Raji (cell line): ENCODE data around the gene RPL7L1.

ENCODE experiments used
- POLR2A ChIP-seq: IDR thresholded peaks from 2 replicates; pipeline ENCODE4 v1.6.1; 2011; ENCODE audit warnings: low read depth, low read length, control low read depth; ENCODE audit not compliant: insufficient read depth

RPL7L1 gene

DNA sequence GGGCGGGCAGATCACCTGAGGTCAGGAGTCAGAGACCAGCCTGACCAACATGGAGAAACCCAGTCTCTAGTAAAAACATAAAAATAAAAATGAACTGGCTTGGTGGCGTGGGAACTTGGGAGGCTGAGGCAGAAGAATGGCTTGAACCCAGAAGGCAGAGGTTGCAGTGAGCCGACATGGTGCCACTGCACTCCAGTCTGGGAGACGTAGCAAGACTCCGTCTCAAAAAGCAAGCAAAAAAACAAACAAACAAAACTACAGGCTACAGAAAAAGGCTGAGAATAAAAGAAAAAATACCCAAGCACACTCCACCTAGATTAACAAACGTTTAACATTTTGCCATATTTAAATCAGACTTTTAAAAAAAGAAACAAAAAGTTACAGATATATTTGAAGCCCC, 42.4 kb downstream of the RPL7L1 start:
- TF ChIP-seq POLR2A: no peak

DNA sequence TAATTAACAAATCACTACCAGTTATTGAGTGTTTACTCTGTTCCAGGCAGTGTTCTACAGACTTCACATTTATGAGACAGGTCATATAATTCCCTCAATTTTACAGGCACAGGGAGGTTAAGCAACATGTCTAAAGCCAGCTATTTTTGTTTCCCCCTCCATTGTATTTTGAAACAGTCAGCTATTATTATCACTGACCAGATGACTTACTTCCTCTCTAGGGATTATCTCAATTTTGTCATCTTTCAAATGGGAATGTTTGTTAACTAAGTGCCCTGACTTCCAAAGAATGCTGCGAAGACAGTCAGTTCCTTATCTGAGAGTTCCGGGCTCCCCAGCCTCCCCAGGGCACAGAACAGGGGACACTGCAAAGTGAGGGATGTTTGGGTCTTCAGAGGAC, 44.2 kb downstream of the RPL7L1 start:
- no peak for TF ChIP-seq POLR2A

DNA sequence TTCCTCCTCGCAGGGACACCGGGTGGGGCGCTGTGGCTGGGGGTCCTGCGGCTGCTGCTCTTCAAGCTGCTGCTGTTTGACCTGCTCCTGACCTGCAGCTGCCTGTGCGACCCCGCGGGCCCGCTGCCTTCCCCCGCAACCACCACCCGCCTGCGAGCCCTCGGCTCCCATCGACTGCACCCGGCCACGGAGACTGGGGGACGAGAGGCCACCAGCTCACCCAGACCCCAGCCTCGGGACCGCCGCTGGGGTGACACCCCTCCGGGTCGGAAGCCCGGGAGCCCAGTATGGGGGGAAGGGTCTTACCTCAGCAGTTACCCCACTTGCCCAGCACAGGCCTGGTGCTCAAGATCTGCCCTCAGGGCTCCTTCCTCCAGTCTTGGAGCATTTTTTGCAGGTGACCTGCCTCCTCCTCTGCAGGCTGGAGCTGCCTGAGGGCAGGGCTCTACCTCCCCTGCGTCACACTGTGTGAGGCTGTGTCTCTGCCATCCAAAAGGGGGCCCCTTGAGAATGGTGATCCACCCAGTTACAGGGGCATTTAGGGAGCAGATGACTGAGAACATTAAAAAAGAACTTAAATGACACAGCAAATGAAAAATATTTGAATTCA, 45.9 kb downstream of the RPL7L1 start:
- TF ChIP-seq POLR2A: no peak

DNA sequence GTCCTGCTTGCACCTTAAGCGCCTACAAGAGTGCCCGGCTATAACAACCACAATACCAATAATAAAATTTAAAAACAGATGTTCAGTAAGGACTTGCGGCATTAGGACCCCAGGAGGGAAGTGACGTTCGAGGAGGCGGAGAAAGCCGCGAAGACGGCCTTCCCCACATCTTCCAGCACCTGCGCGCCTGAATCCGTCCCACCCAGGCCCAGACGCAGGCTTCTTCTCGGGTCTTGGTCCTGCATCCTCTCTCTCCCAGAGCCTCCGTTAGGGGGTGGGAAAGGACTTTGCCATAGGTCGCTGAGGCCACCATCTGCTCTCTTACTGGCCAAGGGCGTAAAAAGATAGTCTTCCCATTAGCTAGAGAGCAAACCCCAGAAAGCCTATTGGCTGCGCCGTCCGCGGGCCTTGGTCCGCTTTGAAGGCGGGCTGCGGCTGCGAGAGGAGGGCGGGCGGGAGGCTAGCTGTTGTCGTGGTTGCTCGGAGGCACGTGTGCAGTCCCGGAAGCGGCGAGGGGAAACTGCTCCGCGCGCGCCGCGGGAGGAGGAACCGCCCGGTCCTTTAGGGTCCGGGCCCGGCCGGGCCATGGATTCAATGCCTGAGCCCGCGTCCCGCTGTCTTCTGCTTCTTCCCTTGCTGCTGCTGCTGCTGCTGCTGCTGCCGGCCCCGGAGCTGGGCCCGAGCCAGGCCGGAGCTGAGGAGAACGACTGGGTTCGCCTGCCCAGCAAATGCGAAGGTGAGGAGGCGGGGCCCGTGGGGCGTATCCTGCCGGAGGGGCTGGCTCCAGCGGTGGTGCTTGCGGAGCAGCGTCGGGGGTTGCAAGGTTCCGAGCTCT, 49.8 kb downstream of the RPL7L1 start, which contains the start of gene CNPY3:
Gene CNPY3, plus strand, starts transcription at position 495 of the 835 bp plus-strand sequence. Its CDS starts 91 bp downstream, at position 586.
- TF ChIP-seq POLR2A: peak; percentile 68

DNA sequence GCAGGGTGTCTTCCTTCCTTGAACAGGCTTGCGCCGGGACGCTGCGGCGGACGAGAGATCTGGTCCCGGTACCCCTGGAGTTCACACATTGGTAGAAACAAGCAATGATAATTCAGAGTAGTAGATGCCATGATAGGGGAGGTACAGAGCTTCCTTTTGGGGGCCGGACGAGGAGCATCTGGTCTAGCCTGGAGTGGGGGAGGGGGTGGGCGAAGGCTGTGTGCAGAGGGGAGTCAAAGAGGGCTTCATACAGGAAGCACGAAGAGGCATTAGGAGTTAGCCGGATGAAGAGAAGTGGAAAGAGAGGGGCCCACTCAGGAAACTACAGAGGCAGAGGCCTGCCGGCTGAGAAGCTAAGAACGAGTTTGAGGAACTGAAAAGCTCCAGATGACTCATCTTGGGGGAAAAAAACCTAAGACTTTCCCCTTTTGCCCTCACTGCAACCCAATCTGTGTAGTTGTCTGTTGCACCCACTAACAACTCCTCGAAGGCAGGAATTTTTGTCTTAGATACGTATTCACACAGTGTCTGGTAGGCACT, 50.5 kb downstream of the RPL7L1 start:
- TF ChIP-seq POLR2A: peak; percentile 67

DNA sequence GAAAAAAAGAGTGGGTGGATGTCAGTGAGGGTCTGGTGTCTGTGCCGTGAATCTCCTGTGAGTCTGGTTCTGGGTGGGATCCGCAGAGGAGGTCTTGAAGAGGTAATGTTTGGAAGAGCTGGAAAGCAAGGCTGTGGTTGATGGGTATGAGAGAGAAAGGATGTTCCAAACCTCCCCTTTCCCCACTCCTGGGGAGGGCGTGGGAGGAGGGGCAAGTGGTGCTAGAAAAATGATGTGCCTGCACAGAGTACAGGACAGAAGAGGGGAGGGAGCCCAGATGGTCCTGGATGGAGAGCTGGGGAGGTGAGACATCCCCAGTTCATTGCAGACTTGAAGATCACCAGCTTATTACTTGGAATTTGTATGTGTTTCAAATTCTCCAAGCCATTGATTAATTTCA, 53.0 kb downstream of the RPL7L1 start:
- TF ChIP-seq POLR2A: no peak

DNA sequence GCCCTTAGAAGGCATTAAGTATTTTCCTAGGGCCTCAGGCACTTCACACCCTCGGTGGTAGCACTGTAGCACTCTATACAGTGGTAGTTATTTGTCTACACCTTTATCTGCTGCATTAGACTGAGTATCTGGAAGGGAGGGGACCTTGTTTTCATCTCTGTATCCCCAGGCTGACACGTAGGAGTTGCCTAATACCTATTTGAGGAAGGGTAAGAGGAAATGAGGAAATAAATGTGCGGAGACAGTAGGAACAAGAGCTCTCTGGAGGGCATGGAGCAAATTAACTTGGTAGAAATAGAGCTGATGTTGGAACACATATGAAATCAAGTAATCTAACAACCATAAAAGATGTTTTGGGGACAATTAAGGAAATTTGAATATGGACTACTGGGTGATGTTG, 53.8 kb downstream of the RPL7L1 start:
- TF ChIP-seq POLR2A: no peak

DNA sequence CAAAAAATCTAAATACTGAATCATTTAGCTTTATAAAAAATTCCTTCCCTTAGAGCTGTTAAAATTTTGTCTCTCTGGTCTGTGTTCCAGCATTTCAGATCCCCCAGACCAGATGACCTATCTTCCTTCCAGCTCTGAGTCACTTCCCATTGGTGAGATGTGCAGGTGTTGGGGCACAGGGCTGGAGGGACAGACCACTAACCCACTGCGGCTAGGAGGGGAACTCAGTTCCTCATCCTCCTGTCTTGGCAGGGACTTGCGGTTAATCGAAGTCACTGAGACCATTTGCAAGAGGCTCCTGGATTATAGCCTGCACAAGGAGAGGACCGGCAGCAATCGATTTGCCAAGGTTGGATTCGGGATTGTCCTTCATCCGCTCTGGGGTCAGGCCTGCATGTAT, 55.9 kb downstream of the RPL7L1 start:
- no peak for TF ChIP-seq POLR2A

DNA sequence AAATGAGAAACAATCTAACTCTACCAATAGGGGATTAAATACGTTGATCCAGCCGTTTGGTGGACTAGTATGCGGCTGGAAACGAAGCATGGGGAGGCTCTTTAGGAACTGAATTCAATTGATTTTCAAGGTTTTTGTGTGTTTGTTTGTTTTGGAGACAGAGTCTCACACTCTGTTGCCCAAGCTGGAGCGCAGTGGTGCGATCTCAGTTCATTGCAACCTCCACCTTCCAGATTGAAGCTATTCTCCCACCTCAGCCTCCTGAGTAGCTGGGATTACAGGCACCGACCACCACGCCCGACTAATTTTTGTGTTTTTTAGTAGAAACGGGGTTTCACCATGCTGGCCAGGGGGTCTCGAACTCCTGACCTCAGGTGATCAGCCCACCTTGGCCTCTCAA, 57.0 kb downstream of the RPL7L1 start:
- TF ChIP-seq POLR2A: no peak

DNA sequence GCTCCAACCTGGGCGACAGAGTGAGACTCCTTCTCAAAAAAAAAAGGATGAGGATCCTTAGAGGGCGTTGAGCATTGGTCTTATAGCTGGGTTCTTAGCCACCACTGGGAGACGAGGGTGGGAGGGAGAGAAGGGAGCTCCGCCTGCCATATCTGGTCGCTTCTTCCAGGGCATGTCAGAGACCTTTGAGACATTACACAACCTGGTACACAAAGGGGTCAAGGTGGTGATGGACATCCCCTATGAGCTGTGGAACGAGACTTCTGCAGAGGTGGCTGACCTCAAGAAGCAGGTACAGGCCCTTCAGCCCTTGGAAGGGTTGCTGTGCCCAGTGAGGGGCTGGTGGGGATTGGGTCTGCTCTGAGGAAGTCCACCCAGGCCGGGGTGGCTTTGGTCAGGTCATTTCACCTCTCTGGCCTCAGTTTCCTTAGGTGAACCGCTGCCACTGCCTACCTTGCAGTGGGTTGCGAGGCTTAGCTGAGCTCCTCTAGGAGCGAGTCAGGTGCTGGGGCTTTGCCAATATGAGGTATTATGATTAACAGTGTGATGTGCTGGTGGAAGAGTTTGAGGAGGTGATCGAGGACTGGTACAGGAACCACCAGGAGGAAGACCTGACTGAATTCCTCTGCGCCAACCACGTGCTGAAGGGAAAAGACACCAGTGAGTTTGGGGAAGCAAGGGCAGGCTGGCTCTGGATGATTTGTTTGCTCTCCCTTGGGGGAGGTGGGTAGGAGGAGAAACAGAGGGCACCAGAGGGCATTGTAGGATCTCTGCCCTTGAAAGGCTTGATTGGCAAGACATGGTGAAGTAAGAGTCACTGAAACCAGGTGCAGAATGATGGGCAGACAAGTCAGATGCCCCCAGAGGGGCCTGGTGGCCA, 58.4 kb downstream of the RPL7L1 start:
- TF ChIP-seq POLR2A: no peak

DNA sequence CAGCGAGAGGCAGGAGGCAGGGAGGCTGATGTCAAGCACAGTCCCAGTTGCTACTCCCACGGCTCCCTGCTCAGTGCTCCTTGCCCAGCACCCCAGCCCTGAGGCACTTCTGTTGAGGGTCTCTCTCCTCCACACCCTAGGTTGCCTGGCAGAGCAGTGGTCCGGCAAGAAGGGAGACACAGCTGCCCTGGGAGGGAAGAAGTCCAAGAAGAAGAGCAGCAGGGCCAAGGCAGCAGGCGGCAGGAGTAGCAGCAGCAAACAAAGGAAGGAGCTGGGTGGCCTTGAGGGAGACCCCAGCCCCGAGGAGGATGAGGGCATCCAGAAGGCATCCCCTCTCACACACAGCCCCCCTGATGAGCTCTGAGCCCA, 59.0 kb downstream of the RPL7L1 start:
- TF ChIP-seq POLR2A: no peak

DNA sequence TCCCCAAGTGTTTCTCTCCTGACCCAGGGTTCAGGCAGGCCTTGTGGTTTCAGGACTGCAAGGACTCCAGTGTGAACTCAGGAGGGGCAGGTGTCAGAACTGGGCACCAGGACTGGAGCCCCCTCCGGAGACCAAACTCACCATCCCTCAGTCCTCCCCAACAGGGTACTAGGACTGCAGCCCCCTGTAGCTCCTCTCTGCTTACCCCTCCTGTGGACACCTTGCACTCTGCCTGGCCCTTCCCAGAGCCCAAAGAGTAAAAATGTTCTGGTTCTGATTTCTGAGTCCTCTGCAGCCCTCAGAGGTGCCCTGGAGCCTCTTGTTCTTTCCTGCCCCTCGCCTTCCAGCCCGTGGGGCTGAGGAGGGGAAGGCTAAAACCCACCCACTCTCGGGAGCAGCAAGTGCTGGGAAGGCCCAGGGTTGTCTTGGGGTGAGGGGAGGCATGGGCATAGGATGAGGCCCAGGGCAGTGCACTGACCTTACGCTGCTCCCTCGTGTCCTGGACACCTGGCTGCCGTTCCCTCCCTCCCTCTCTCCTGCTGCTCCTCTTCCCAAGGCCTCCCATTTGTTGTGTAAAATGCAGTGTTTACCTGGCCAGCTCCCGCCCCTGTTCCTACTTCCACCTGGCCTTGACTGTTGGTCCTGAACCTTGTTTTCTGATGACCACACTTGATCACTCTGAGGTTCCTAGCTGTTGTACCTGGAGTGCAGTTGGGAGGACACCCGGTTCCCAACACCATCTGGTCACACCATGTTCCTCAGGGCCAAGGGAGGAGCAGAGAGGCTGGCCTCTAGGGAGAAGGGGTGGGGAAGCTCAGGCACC, 59.8 kb downstream of the RPL7L1 start:
- no peak for TF ChIP-seq POLR2A
